H1 (cell line): ENCODE results near the gene ZNF469. TPM values are rescaled to one million over a fixed set of nuclear protein-coding genes. Genes with fewer than 3 reads are reported as not detected.

ENCODE experiments used
- EGR1 ChIP-seq: IDR thresholded peaks from 2 replicates; pipeline ENCODE4 v1.6.1; 2011; ENCODE audit warnings: low read depth, low read length, borderline replicate concordance
- HDAC2 ChIP-seq, 2 experiments: fragments of 300-600 bp in 1 of 2; sonication (generic) in 1 of 2; IDR thresholded peaks; 2 replicates each; pipeline ENCODE4 v1.6.1; 2011 to 2012; ENCODE audit warnings: low read depth in 2 of 2, low read length in 2 of 2, mild to moderate bottlenecking in 2 of 2, moderate library complexity in 2 of 2, borderline replicate concordance in 1 of 2, inconsistent platforms in 1 of 2
- HDAC6 ChIP-seq: IDR thresholded peaks from one replicate; pipeline ENCODE4 v1.7.1; 2012; ENCODE audit warnings: low read depth, mild to moderate bottlenecking, inconsistent platforms, low read length, moderate library complexity
- KDM5A ChIP-seq: fragments of 200-600 bp; IDR thresholded peaks from 2 replicates; pipeline ENCODE4 v1.7.1; 2012; ENCODE audit warnings: mild to moderate bottlenecking, low read length, inconsistent platforms, mixed read lengths
- POLR2A ChIP-seq, 2 experiments: IDR thresholded peaks; 1 replicate in 1 of 2; 2 replicates in 1 of 2; pipeline ENCODE4 v1.6.1; 2011; ENCODE audit warnings: low read depth in 2 of 2, low read length in 2 of 2, mild to moderate bottlenecking in 2 of 2; ENCODE audit errors: control extremely low read depth in 1 of 2
- SAP30 ChIP-seq: fragments of 300-600 bp; sonication (generic); IDR thresholded peaks from 2 replicates; pipeline ENCODE4 v1.7.1; 2012; ENCODE audit warnings: low read length, moderate library complexity, mild to moderate bottlenecking, inconsistent platforms; ENCODE audit not compliant: insufficient read depth, insufficient replicate concordance
- TBP ChIP-seq: IDR thresholded peaks from 2 replicates; pipeline ENCODE4 v1.6.1; 2011; ENCODE audit warnings: low read depth, low read length, improper control_type of control experiment
- polyA plus RNA-seq, 7 experiments: library from polyadenylated mRNA; depleted of rRNA in 3 of 7; stranded (reverse) in 5 of 7; unstranded in 2 of 7; fragments of >200 nt in 5 of 7; fragments of 200-250 nt in 2 of 7; gene quantifications; 1 replicate in 5 of 7; 2 replicates in 1 of 7; 4 replicates in 1 of 7; pipeline versions ENCODE4 v1.2.1 to v1.2.3, GENCODE V29; 2011 to 2013; ENCODE audit warnings: missing spikeins in 2 of 7, mixed read lengths in 2 of 7
- total RNA-seq: library from RNA; stranded (reverse); fragmentation: NEBNext Ultra II Directional; extraction: Animal tissue kit (Norgen Biotek cat#: 25700); gene quantifications from 2 replicates; pipeline ENCODE4 v1.2.1, GENCODE V29; 2021

The ZNF469 gene
- total and polyA plus RNA-seq, 2 of the 8 experiments (the other 6 are each of a cell fraction or from before 2014, with no cell fraction given): 0.30 to 1.8 TPM

- no peak for TF ChIP-seq HDAC2 (IDR thresholded peaks at IDR 0.05; ENCODE audit: borderline replicate concordance in 1 of 2, low read depth in 2 of 2, low read length in 2 of 2)
- no peak for TF ChIP-seq SAP30
- no peak for TF ChIP-seq TBP
- no peak for TF ChIP-seq HDAC6
- TF ChIP-seq POLR2A (IDR thresholded peaks at IDR 0.05; ENCODE audit: control extremely low read depth in 1 of 2, low read depth in 2 of 2, low read length in 2 of 2): no peak
- no peak for TF ChIP-seq EGR1
- TF ChIP-seq KDM5A: no peak
These were observed 7.5 kb downstream of the ZNF469 start (continued) for GRCh38 chr16:88390265-88390664.
